T1000 (cell line): Measurements from ENCODE around the gene CFAP119.
A peak's percentile ranks its signal among the peaks of the same experiment; 100 is the strongest.

Experiments
- DNase-seq: peaks from one replicate; lab custom pipeline; 2025; ENCODE audit warnings: mixed read lengths; lab: John Stamatoyannopoulos, UW

CFAP119 gene

GRCh38 chr16:30782486-30783279 lies 20.8 kb upstream of the CFAP119 start:
- DNase-seq: no peak

GRCh38 chr16:30780549-30780948 lies 18.7 kb upstream of the CFAP119 start:
- no peak for DNase-seq

GRCh38 chr16:30780021-30780420 lies 18.2 kb upstream of the CFAP119 start:
- no peak for DNase-seq

GRCh38 chr16:30779596-30779995 lies 17.7 kb upstream of the CFAP119 start:
- DNase-seq: no peak

GRCh38 chr16:30778549-30779244 lies 16.8 kb upstream of the CFAP119 start:
- DNase-seq: no peak

GRCh38 chr16:30777591-30778297 lies 15.9 kb upstream of the CFAP119 start:
- DNase-seq: no peak

GRCh38 chr16:30775392-30776188 lies 13.7 kb upstream of the CFAP119 start:
- DNase-seq: peak; percentile 57

GRCh38 chr16:30775131-30775391 lies 13.2 kb upstream of the CFAP119 start:
- no peak for DNase-seq

- DNase-seq: no peak
These were observed 12.7 kb upstream of the CFAP119 start for GRCh38 chr16:30774367-30775130.

- DNase-seq: no peak
These were observed 12.0 kb upstream of the CFAP119 start for GRCh38 chr16:30773826-30774225.

- no peak for DNase-seq
These were observed 9.9 kb upstream of the CFAP119 start for GRCh38 chr16:30771726-30772125.

- no peak for DNase-seq
These were observed 7.7 kb upstream of the CFAP119 start for GRCh38 chr16:30769379-30770089.

GRCh38 chr16:30768583-30769181 lies 6.8 kb upstream of the CFAP119 start:
- DNase-seq: no peak

GRCh38 chr16:30767767-30768465 lies 6.1 kb upstream of the CFAP119 start:
- no peak for DNase-seq

- no peak for DNase-seq
These were observed 5.0 kb upstream of the CFAP119 start for GRCh38 chr16:30766933-30767284.

- DNase-seq: no peak
These were observed 4.5 kb upstream of the CFAP119 start for GRCh38 chr16:30766206-30766932.

- DNase-seq: no peak
These were observed 3.1 kb upstream of the CFAP119 start for GRCh38 chr16:30764816-30765465.

GRCh38 chr16:30764086-30764485 lies 2.2 kb upstream of the CFAP119 start:
- DNase-seq: no peak
